ENCODE data around the gene DHX15.

DNA sequence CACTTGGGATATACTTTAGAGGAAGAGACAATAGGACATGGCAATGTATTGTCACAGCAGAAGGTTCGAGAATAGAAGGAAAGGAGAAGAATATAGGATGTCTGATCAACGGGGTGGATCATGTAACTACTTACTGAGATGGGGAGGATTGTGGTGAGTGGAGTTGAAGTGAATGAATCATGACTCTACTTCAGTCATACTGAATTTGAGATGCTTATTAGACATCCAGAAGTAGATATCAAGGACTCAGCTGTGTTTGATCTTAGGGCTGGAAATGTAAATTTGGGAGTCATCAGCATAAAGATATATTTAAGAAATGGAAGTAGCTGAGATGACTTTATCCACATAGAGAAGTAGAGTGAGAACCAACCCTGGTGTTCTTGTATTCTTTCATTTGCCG lies 29.1 kb upstream of the DHX15 start:
- TF ChIP-seq POLR2AphosphoS5 (IDR thresholded peaks at IDR 0.05; ENCODE audit: low read depth) (no peak), EZH2 (IDR thresholded peaks at IDR 0.05; ENCODE audit: low read depth, unreplicated experiment) (no peak)

Data from GM23338 (cell line).